ENCODE measurements around the gene RCAN2.

DNA sequence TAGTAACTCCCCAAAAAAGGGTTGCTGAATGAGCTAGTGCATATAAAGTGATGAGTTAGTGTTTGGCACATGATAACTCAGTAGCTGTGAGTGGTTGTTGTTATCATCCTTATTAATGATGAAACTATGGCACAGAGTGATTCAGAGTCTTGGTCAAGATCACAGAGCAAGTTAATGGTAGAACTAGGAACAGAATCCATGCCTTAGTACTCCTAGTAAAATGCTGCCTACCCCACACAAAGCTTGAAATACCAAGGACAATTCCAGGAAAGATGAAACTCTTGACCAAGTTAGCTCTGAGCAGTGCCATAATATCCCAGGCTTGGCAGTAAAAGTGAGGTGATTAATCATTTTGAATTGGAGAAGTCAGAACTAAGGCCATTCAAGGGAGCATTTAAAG is 211.4 kb downstream of the RCAN2 start:
- no peak for TF ChIP-seq POLR2A (IDR thresholded peaks at IDR 0.05)
- no peak for TF ChIP-seq EP300 (IDR thresholded peaks at IDR 0.05)
- TF ChIP-seq, protein P1, sequence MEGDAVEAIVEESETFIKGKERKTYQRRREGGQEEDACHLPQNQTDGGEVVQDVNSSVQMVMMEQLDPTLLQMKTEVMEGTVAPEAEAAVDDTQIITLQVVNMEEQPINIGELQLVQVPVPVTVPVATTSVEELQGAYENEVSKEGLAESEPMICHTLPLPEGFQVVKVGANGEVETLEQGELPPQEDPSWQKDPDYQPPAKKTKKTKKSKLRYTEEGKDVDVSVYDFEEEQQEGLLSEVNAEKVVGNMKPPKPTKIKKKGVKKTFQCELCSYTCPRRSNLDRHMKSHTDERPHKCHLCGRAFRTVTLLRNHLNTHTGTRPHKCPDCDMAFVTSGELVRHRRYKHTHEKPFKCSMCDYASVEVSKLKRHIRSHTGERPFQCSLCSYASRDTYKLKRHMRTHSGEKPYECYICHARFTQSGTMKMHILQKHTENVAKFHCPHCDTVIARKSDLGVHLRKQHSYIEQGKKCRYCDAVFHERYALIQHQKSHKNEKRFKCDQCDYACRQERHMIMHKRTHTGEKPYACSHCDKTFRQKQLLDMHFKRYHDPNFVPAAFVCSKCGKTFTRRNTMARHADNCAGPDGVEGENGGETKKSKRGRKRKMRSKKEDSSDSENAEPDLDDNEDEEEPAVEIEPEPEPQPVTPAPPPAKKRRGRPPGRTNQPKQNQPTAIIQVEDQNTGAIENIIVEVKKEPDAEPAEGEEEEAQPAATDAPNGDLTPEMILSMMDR (IDR thresholded peaks at IDR 0.05): no peak
- no peak for TF ChIP-seq POLR2AphosphoS5 (IDR thresholded peaks at IDR 0.05)

Measured in gastroesophageal sphincter (tissue), 3 donors.